GM18868 (cell line): ENCODE measurements around the gene CNPY2.
"Not testable (repeated sequence)": the region's sequence is repeated elsewhere in the genome, so short reads cannot be mapped to it uniquely, and the experiment has no call there.

Experiments used
- ATAC-seq: cut with Tn5 transposase; IDR thresholded peaks from one replicate; pipeline ENCODE4 v1.9.1; 2021; ENCODE audit warnings: mild to moderate bottlenecking, moderate library complexity; ENCODE audit not compliant: unreplicated experiment

The CNPY2 gene

DNA sequence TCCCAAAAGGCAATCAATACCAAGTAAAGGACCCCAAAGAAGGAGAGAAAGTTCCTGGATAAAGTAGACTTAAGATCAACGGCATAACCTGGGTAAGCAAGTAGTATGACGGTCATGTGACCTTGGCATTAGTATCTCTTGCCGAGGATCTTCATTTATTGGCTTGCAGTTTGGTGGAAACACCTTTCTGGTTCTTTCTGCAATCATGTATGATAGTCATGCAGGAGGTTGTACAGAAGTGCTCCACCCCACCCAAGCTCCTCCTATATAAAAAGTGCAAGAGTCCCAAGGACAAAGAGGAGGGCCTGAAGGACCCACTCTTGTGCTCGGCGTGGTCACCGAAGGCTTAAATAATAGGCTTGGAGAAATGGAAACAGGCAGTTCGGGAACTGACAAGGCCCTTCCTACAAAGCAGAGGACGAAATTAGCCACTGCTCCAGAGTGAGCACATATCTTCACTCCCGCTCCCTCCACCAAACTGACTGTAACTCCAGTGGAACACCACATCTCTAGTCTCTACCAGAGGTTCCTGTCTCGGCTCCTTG is 16.4 kb downstream of the CNPY2 start:
- ATAC-seq: no peak

DNA sequence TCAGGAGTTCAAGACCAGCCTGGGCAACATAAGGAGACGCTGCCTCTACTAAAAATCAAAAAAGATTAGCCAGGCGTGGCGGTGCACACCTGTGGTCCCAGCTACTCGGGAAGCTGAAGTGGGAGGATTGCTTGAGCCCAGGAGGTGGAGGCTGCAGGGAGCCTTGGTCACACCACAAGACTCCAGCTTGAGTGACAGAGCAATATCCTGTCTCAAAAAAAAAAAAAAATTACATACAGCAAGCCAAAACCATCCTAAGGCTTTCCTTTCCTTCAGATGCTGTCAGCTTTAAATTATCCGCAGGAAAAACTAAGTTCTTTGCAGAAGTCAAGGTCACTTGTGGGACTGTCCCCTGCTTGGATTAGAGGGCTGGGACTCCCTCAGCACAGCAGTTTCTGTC is 17.0 kb downstream of the CNPY2 start:
- ATAC-seq: no peak

- ATAC-seq: no peak
Observed at GRCh38 chr12:56297400-56297799, 18.4 kb downstream of the CNPY2 start.

DNA sequence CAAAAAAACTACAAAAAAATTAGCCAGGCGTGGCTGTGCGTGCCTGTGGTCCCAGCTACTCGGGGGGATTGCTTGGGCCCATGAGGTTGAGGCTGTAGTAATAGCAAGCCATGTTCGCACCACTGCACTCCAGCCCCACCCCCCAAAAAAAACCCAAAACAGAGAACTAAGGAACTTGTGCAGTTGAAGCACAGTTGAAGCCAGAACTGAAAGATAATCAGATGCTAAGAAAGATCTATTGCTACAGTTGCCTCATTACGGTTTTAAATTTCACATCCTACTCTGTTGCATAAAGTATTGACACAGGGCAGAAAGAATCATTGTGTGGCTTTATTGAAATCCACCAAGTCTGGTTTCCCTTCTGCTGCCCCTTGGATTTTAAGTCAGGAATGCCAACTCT is 19.5 kb downstream of the CNPY2 start:
- ATAC-seq: no peak

DNA sequence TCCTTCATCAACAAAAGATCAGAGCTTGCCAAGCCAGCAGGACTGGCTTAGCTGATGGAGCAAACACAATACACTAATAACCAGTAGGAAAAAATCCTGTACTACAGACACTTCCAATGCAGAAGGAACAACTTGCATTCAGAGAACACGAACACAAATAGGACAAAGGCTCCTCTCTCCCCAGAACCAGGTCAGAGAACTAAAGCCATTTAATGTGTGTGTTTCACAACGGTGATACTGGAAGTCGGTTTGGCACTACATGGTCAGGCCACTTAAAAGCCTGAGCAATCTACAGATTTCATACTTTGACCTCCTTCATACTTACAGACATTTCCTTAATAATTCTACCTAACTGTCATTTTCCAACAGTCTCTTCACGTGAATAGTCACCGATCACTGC is 22.0 kb downstream of the CNPY2 start:
- no peak for ATAC-seq

GRCh38 chr12:56288705-56289387 is 26.9 kb downstream of the CNPY2 start:
- no peak for ATAC-seq

DNA sequence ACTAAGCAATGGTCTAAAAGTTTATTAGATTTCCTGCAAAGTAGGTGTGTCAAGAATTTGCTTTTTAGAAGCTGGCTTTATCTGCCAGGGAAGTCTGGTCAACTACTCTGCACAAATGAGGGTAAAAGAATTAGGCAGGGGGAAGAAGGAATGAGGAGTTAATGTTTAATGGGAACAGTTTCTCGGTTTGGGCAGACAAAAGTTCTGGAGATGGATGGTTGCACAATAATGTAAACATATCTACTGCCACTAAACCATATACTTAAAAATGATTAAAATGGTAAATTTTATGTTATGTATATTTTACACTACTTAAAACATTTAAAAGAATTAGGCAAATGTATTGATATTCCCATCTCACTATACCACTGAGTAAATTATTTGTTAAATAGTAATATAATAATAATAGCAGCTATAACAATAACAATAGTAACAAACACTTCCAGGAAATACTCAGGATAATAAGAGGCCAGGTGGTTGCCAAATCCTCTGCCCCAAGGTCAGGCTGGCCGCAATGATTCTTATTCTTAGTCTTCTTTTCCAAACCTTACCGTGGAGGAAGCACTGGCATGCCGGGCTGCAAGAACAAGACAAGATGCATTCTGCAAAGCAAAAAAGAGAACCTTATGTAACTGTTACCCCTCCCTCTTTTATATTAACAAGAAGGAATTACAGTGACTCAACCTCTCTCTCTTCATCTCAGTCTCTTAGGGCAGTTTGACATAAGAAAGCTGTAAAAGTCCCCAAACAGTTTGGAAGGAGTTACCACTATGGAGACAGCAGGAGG is 29.6 kb downstream of the CNPY2 start:
- ATAC-seq: no peak

DNA sequence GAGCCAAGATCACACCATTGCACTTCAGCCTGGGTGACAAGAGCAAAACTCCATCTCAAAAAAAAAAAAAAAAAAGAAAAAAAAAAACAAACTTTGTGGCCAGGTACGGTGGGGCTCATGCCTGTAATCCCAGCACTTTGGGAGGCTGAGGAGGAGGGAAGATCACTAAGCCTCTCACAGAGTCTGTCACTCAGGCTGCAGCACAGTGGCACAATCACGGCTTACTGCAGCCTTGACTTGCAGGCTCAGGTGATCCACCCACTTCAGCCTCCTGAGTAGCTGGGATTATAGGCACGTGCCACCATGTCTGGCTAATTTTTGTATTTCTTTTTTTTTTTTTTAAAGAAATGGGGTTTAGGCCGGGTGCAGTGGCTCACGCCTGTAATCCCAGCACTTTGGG is 31.5 kb downstream of the CNPY2 start:
- ATAC-seq: not testable (repeated sequence)

DNA sequence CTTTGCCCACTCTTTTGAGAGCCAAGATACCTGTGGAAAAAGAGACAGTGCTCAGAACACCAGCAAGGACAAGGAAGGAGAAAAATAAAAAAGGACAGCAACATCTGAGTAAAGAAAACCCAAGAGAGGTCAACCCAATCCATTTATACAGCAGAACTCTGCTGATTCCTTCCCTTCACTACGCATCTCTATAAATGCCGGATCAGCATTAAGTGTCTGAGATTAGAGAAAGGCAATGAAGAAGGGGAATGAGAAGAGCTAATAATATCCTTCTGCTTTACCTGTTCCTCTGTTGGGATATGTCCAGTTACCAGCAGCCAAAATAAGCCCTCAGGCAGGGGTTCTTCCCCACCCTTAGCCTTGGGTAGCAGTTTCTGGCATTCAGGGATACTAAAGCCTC is 33.2 kb downstream of the CNPY2 start:
- ATAC-seq: no peak

GRCh38 chr12:56282030-56282429 is 33.8 kb downstream of the CNPY2 start:
- no peak for ATAC-seq

- no peak for ATAC-seq
Observed at GRCh38 chr12:56280849-56281248, 34.9 kb downstream of the CNPY2 start.

DNA sequence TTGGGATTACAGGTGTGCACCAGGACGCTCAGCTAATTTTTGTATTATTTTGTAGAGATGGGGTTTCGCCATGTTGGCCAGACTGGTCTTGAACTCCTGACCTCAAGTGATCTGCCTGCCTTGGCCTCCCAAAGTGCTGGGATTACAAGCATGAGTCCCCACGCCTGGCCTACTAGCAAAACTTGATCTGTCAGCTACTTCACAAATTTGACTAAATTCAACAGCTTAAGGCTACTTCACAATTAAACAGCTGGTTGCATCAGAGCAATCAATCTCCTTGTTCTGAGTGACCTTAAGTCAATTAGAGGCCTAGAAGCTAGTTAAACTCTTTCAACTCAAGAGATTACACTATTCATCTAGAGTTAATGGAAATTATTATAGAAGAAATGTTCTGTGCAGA is 36.9 kb downstream of the CNPY2 start:
- ATAC-seq: no peak

DNA sequence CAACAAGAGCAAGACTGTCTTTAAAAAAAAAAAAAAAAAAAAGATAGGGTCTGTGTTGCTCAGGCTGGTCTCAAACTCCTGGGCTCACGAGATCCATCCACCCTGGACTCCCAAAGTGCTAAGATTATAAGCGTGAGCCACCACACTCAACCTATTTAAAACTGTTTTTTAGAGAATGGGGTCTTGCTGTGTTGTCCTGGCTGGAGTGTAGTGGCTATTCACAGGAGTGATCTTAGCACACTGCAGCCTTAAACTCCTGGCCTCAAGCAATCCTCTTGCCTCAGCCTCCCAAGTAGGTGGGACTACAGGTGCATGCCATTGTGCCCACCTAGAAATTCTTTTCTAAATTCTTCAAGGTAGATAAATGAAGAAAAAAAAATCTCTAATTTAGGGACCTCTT is 41.5 kb downstream of the CNPY2 start:
- ATAC-seq: no peak

DNA sequence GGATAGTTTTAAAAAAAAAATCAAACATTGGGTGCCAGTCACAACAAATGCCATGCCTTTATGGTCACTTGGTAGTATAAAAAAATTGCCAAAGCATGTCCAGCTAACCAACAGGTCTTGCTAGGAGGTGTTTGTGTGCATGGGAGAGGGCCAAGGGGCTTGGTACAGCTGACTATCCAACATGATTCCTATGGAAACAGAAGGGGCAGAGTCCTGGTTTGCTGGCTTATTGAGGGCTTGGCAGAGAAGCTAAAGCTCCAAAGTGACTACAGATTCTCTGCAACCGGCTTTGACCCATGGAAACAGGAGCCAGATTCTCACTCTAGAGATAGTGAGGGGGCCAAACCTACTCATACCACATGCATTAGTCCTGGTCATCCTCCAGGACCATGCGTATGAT is 43.3 kb downstream of the CNPY2 start:
- ATAC-seq: not testable (repeated sequence)

DNA sequence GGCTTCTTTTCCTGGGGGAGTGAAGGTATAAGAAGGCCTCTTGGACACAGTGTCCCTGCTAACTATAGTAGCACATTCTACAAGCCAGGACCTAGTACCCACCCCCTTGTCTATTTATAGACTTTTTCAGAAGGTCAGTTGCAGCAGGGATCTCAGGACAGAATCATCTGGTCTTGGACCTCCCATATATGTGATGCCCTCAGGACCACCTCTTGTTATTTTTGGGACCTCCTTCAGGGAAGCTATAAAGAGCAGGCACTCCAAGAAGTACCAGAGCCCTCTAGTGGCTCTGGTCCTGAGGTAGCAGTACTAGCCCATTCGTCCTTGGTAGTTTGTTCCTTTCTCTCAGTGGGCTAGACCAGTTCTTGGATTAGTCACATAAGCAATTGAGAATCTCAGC is 44.8 kb downstream of the CNPY2 start:
- no peak for ATAC-seq

- ATAC-seq: peak; percentile 9
Observed at GRCh38 chr12:56267443-56268071, 48.2 kb downstream of the CNPY2 start.

DNA sequence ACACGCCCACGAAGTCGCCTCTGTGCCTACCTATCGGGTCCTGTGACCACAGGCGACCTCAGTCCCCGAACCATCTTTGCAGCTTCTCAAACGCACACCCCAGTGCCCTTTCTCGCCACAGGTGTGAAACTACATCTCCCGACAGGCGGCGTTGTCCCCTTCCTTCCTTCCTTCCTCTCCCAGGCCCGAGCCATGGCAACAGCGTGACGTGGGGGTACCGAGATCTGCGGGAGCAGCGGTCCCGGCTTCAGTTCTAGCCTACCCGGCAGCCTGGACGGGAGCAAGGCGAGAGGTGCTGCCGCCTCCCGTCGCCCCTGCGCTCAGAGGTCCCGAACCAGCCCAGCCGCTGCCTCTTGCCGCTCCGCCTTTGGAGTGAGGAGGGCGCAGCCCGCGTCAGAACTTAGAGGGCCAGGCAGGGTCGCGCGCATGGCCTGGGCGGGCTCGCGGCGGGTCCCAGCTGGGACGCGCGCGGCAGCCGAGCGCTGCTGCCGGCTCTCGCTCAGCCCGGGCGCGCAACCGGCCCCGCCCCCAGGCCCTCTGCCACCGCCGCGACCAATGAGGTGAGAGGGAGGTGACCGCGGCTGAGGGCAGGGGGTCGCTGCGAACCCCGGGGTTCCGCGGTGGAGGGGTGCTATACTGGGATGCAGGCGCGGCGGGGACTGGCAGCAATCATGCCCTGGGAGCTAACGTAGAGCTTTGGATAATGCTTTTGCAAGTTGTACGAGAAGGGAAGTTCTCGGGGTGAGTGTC is 48.9 kb downstream of the CNPY2 start, which contains the start of gene COQ10A:
COQ10A (plus strand) TSS at position 250 of the 750 bp plus-strand sequence; CDS start at position 427, 177 bp downstream.
- peak; percentile 92 for ATAC-seq

- not testable (repeated sequence) for ATAC-seq
Observed at GRCh38 chr12:56266068-56266692, 49.6 kb downstream of the CNPY2 start.

DNA sequence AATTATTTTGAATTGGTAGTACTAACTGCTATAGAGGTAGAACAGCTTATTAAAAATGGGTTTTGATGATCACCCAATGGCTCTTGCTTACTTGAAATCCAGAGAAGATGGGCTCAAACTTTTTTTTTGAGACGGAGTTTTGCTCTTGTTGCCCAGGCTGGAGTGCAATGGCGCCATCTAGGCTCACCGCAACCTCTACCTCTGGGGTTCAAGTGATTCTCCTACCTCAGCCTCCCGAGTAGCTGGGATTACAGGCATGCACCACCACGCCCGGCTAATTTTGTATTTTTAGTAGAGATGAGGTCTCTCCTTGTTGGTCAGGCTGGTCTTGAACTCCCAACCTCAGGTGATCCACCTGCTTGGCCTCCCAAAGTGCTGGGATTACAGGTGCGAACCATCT is 52.8 kb downstream of the CNPY2 start:
- ATAC-seq: not testable (repeated sequence)

- ATAC-seq: no peak
Observed at GRCh38 chr12:56261503-56262232, 54.1 kb downstream of the CNPY2 start.
